Mesenteric fat pad (tissue), 1 donor: ENCODE data around the gene NPC2. TPM values are rescaled to one million over a fixed set of nuclear protein-coding genes. Genes with fewer than 3 reads are reported as not detected.
A peak's percentile ranks its signal among the peaks of the same experiment; 100 is the strongest.
"Not testable (repeated sequence)": the region's sequence is repeated elsewhere in the genome, so short reads cannot be mapped to it uniquely, and the experiment has no call there.

ENCODE experiments used
- DNase-seq: peaks from one replicate; pipeline ENCODE4 v3.0.0-alpha.2; 2020; ENCODE audit warnings: low spot score
- total RNA-seq: library from RNA; stranded (reverse); fragmentation: NEBNext Ultra II Directional; extraction: Animal tissue kit (Norgen Biotek cat#: 25700); gene quantifications from one replicate; pipeline ENCODE4 v1.2.1, GENCODE V29; 2021
- donor health status: DM: yes; HTN: yes; CAD: no.

NPC2 gene
- total RNA-seq, 1 donor from 2014 or later = 290 TPM

GRCh38 chr14:74472601-74473000 lies 20.5 kb downstream of the NPC2 start:
- no peak for DNase-seq

GRCh38 chr14:74469548-74470518 lies 23.3 kb downstream of the NPC2 start:
- no peak for DNase-seq

- DNase-seq = peak; percentile 39
These were observed 24.6 kb downstream of the NPC2 start for GRCh38 chr14:74468513-74468912.

- no peak for DNase-seq
These were observed 27.8 kb downstream of the NPC2 start for GRCh38 chr14:74465335-74465734.

GRCh38 chr14:74464785-74465184 lies 28.3 kb downstream of the NPC2 start:
- peak; percentile 81 for DNase-seq

- DNase-seq = peak; percentile 43
These were observed 29.4 kb downstream of the NPC2 start for GRCh38 chr14:74463697-74464096.

- no peak for DNase-seq
These were observed 30.1 kb downstream of the NPC2 start for GRCh38 chr14:74462993-74463392.

- DNase-seq = no peak
These were observed 33.1 kb downstream of the NPC2 start for GRCh38 chr14:74459976-74460375.

GRCh38 chr14:74459289-74459946 lies 33.7 kb downstream of the NPC2 start:
- DNase-seq = no peak

GRCh38 chr14:74457565-74457895 lies 35.6 kb downstream of the NPC2 start:
- DNase-seq = no peak

GRCh38 chr14:74456684-74457564 lies 36.2 kb downstream of the NPC2 start:
- DNase-seq = no peak

- DNase-seq = not testable (repeated sequence)
These were observed 38.7 kb downstream of the NPC2 start for GRCh38 chr14:74454397-74454796.

- DNase-seq = peak; percentile 12
These were observed 48.2 kb downstream of the NPC2 start for GRCh38 chr14:74444866-74445265.

GRCh38 chr14:74442757-74443156 lies 50.3 kb downstream of the NPC2 start:
- DNase-seq = no peak

- no peak for DNase-seq
These were observed 52.0 kb downstream of the NPC2 start for GRCh38 chr14:74441113-74441512.

- no peak for DNase-seq
These were observed 54.7 kb downstream of the NPC2 start for GRCh38 chr14:74438351-74438915.

GRCh38 chr14:74437496-74438053 lies 55.5 kb downstream of the NPC2 start:
- DNase-seq = no peak

- no peak for DNase-seq
These were observed 58.8 kb downstream of the NPC2 start for GRCh38 chr14:74434294-74434693.

- DNase-seq = no peak
These were observed 63.1 kb downstream of the NPC2 start for GRCh38 chr14:74429991-74430390.
